NCI-H2227 treated with DMSO at 0.1 percent for 48 hours (cell line): Measurements from ENCODE around the gene SNRNP70.
"Not testable (repeated sequence)": the region's sequence is repeated elsewhere in the genome, so short reads cannot be mapped to it uniquely, and the experiment has no call there.

Experiments used
- DNase-seq: peaks from one replicate; lab custom pipeline; 2025; lab: John Stamatoyannopoulos, UW

The SNRNP70 gene

DNA sequence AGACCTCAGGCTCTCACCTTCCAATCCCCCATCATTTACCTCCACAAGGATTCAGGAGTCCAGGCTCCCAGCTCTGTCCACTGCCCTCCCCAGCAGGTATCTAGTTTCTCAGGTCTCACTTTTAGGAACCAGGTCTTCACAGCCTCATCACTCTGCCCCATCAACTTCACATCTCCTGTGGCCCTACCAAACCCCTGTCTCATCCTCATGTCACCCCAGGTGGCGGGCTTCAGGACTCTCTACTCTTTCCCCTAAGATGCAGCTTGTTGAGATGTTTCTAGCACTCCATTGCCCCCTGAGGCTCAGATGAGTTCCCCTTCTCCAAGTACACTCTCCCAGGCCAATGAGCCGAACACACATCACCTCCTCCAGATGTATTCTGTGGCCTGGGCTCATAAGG, 35.6 kb downstream of the SNRNP70 start:
- DNase-seq: no peak

GRCh38 chr19:49121841-49122240, 36.6 kb downstream of the SNRNP70 start:
- DNase-seq: not testable (repeated sequence)

GRCh38 chr19:49123285-49123684, 38.0 kb downstream of the SNRNP70 start:
- not testable (repeated sequence) for DNase-seq

GRCh38 chr19:49125025-49125731, 39.9 kb downstream of the SNRNP70 start:
- peak; percentile 51 for DNase-seq

DNA sequence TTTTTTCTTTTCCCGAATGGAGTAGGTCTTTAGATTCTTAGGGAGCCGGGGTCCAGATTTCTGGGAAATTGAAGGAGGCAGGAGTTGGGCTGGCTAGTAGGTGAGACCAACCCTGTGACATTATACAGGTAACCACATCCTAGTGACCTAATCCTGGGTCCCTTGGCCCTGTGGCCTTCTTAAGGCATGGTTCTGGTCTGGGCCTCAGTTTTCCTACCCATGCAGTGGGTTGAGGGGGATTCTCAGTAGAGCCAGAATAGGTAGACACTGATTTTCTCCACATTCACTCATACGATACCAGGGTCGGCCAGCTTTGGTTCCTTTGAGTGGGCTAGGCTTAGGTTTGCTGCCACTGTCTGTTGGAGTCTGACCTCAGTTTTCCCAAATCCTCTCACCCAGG, 41.3 kb downstream of the SNRNP70 start:
- no peak for DNase-seq

- not testable (repeated sequence) for DNase-seq
Observed at GRCh38 chr19:49127225-49127624, 42.0 kb downstream of the SNRNP70 start.

DNA sequence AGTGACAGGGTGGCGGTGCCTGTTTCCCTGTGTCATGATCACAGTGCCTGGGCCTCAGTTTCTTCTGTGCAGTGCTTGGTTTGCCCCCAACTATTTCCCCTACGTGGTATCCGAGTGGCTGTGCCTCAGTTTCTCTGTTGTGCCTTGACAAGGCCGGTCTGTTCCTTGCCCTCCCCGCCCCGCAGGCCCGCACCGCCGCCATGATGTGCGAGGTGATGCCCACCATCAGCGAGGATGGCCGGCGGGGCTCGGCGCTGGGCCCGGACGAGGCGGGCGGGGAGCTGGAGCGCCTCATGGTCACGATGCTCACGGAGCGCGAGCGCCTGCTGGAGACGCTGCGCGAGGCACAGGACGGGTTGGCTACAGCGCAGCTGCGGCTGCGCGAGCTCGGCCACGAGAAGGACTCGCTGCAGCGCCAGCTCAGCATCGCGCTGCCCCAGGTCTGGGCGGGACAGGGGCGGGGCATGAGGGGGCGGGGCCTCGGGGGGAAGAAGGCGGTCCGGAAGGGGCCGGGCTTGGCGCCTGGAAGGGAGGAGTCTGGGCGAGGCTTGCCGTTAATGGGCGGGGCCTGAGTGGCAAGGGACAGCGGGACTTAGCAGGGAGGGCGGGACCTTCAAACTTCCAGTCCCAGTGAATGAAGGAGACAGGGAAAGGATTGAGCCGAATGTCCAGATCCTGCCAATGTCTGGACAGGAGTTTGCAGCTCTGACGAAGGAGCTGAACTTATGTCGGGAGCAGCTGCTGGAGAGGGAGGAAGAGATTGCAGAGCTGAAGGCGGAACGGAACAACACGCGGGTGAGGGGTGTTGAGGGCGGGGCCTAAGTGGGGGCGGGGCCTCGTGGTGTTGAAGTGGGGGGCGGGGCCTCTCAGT, 42.7 kb downstream of the SNRNP70 start:
- peak; percentile 85 for DNase-seq

DNA sequence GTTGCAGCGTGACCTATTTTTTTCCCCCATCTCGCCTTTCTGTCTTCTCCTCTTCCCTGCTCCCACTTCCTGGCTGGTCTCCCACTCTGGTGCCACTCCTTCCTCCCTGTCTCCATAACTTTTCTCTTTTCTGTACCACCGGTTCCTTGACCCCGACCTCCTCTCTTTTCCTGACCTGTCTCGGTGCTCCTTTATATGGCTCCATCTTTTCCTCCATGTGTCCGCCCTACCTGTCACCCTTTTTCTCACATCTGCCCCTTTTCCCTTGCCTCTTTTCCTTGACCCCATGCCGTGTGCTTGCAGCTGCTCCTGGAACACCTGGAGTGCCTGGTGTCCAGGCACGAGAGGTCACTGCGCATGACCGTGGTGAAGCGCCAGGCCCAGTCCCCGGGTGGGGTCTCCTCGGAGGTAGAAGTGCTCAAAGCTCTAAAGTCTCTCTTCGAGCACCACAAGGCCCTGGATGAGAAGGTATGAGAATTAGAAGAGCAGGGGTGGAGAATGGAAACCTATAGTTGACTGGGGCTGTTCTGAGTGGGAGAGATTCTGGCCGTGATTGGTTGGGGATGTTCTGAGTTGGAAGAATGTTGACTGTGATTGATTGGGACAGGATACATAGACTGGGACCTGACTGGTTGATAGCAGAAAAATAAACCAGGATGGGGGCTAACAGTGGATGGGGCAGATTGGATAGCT, 43.4 kb downstream of the SNRNP70 start:
- no peak for DNase-seq

- no peak for DNase-seq
Observed at GRCh38 chr19:49129238-49129583, 44.0 kb downstream of the SNRNP70 start.

- DNase-seq: no peak
Observed at GRCh38 chr19:49130325-49130724, 45.1 kb downstream of the SNRNP70 start.

GRCh38 chr19:49132974-49133609, 47.8 kb downstream of the SNRNP70 start:
- no peak for DNase-seq

GRCh38 chr19:49133621-49134454, 48.6 kb downstream of the SNRNP70 start:
- DNase-seq: no peak

DNA sequence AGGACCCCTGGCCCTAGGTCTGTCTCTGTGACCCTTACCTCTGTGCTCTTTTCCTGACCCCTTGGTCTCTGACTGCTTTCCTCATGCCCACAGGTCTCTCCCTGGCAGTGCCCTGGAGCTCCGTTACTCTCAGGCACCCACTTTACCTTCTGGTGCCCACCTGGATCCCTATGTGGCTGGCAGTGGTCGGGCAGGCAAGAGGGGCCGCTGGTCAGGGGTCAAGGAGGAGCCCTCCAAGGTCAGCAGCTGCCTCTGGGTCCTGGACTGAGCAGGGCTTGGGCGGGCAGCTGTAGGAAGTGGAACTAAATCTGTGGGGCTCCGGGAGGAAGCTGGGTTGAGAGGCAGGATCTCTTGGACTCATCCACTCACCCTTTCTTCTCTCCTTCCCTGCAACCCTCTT, 50.4 kb downstream of the SNRNP70 start:
- no peak for DNase-seq

DNA sequence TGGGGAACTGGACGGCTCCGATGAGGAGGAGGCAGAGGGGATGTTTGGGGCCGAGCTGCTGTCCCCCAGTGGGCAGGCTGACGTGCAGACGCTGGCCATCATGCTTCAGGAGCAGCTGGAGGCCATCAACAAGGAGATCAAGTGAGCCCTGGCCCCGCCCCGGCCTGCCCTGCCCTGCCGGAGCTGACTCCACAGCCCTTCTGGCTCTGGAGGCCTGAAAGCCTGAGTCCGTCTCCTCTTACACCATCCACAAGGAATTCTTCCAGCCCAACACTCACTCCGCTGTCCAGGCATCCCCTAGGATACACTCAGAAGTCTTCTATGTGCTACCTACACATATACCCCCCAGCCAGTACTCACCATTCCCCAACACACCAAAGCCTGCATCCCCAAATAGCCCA, 51.5 kb downstream of the SNRNP70 start:
- no peak for DNase-seq

DNA sequence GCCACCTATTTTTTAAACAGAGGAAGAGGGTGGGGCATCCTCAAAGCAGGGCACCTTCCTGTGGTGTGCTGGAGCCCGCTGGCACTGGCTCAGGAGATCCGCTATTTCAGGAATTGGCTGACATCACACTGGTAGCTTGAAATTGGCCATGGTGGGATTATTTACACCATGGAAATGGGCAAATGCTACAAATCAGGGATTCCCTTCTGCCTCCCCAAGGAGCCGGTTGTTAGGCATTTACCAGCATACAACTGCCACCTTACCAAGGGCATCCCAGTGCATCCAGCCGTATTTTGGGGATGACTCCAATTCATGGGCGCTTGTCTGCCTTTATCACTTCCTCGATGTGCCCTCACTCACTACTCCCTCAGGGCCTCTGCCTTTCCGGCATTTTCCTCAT, 55.7 kb downstream of the SNRNP70 start:
- DNase-seq: no peak

- no peak for DNase-seq
Observed at GRCh38 chr19:49141352-49141751, 56.1 kb downstream of the SNRNP70 start.

DNA sequence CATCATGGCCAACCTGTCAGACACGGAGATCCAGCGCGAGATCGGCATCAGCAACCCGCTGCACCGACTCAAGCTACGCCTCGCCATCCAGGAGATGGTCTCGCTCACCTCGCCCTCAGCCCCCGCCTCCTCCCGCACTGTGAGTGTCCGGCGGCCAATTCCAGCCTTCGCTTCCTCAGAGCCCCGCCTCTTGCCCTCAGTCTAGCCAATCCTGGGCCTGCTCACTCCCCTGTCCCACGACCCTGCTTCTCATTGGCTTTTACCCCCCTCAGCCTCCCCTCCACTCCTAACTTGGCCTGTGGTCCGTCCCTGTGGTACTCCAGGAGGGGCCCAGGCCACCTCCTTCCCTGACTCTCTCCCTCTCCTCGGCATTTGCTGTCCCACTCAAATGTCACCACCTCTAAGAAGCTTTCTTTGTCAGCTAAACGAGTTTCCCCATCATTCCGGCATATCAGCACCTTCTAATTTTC, 57.6 kb downstream of the SNRNP70 start:
- peak; percentile 44 for DNase-seq

DNA sequence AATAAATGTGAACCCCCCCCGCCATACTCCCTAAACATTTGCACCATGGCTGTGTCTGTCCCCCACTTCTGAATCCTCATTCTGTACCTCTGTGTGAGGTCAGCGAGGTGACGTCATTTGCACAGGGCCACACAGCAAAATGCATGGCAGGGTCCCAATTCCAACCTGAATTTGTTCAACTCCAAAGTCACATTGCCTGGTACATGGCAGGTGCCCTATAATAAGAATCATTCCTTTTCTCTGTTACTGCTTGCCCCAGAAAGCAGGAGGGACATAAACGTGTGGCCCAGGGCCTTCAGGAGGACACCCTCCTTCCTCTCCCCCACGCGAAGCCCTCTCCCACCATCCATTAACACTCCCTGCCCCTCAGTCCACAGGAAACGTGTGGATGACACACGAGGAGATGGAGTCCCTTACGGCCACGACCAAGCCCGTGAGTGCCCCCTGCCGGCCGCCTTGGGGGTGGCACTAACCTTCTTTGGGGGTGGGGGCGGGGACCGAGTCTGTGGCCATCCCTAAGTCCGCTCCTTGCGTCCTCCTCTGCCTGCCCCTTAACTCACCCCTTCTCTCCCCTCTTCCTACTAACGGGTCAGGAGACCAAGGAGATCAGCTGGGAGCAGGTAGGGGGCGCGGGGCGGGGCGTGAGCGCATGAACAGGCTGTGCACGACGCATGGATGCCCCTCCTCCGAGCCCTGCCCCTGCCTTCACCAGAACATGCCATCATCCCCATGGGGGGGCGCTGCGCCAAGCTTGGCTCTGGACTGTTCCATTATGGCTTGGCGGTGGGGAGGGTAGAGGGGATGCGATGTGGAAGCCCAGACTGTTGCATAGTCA, 60.5 kb downstream of the SNRNP70 start:
- no peak for DNase-seq

DNA sequence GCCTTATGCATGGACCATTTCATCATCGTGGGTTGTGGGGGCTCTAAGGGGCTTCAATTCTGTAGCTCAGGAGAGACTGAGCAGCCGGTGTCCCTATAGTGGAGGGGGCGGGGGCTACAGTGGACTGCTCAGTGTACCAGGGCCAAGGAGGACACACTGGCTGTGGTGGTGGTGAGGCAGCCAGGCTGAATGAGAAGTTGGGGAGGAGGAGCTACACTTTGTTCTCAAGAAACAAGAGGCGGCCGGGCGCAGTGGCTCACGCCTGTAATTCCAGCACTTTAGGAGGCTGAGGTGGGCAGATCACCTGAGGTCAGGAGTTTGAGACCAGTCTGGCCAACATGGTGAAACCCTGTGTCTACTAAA, 61.1 kb downstream of the SNRNP70 start:
- DNase-seq: not testable (repeated sequence)

DNA sequence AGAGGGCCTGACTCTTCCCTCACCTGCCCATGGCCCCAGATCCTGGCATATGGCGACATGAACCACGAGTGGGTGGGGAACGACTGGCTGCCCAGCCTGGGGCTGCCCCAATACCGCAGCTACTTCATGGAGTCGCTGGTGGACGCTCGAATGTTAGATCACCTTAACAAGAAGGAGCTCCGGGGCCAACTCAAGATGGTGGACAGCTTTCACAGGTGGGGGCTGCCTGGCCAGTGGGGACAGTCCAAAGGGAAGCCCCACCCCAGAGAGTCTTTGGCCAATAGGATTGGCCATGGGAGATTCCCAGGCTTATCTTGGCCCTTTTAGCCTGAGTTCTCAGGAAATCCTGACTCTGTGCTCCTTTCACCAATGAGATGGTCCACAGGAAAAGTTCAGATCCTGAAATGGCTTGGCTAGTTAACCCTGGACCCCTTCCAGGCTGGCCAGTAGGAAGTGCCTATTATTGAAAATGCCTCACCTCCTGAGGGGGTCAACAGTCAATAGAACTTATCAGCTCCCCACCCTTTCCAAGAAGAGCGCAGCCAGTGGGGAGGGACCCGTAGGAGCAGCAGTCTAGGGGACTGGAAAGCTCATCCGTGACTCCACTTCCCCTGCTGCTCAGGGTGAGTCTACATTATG, 62.9 kb downstream of the SNRNP70 start:
- DNase-seq: no peak
